ENCODE data around the gene EYA2.

Gene EYA2

DNA sequence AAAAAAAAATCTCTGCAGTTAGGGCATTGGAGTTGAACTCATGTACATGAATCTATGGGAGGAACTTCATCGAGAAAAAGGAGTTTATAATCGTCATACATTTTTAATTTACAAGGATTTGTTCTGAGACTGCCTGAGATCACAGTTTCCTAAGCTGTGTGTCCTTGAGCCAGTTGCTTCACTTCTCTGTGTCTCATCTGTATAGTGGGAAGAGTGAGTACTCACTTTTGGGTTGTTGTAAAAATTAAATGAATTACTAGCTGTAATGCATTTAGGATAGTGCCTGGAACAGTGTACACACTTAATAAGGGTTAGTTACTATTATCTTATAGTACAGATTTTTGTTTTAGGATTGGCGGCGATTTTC, 42.5 kb downstream of the EYA2 start:
- H2BK120ac ChIP-seq (ENCODE audit: low read depth, low read length): no peak overlapping the region
- no CpG with 5 or more reads among the region's 4 CpGs for WGBS, 2 donors (ENCODE audit: extremely low coverage in 2 of 2, insufficient read length in 2 of 2, insufficient replicate concordance in 1 of 2)
- H2BK12ac ChIP-seq (ENCODE audit: low read length): no peak overlapping the region

DNA sequence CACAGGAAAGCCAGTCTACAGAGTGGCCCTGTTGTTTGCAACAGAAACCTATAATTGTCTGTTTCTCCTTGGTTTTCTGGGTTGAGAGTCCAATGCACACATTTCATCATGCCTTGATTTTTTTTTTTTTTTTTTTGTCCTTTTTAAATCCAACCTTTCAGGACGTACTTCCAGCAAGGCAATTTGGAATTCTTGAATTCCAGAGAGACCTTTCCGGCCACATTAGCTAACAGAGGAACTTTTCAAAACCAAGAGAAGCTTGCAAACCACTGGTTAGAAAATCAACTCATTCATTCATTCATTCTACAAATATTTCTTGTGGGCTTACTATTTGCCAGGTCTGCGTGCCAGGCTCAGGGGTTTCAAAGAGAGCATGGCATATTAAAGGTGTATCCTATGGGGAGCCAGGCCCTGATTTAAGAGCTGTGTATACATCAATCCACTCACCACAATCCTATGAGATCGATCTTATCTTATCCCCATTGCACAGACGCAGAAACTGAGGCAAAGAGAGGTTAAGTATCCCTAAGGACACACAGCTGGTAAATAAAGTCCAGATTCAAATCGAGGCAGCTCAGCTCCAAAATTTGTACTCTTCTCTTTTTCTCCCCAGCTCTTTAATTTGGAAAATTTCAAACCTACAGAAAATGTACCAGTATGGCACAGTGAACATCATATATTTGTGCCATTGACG, 43.0 kb downstream of the EYA2 start:
- Histone ChIP-seq H2AK5ac (ENCODE audit: low read depth, low read length) (no peak overlapping the region), H3K9me3 (replicated peaks in 1 of 2; ENCODE audit: control insufficient read depth in 2 of 2, insufficient read depth in 1 of 2, low read depth in 1 of 2, low read length in 2 of 2) (no peaks in the 10 kb centered on the region), H3K9ac (ENCODE audit: low read depth, low read length, poor library complexity) (no peak overlapping the region), H3K4me1 (ENCODE audit: control insufficient read depth in 2 of 2, insufficient read depth in 1 of 2, low read depth in 1 of 2, low read length in 2 of 2) (no peaks in the 10 kb centered on the region), H4K8ac (ENCODE audit: low read depth, low read length) (no peak overlapping the region), H2AFZ (ENCODE audit: low read length) (no peak overlapping the region), H3K4me2 (ENCODE audit: insufficient read depth, low read length, poor library complexity, severe bottlenecking) (no peak overlapping the region), H2BK12ac (ENCODE audit: low read length) (no peak overlapping the region), H2BK15ac (ENCODE audit: low read length) (no peak overlapping the region), H3K14ac (ENCODE audit: low read length) (no peak overlapping the region), H3K36me3 (replicated peaks in 1 of 2; ENCODE audit: control insufficient read depth in 2 of 2, insufficient read depth in 2 of 2, low read length in 2 of 2) (no peaks in the 10 kb centered on the region), H3K79me1 (ENCODE audit: low read depth, low read length) (no peaks in the 10 kb centered on the region), H2BK120ac (ENCODE audit: low read depth, low read length) (no peak overlapping the region), H4K91ac (ENCODE audit: low read depth, low read length, poor library complexity) (no peak overlapping the region), H3K4ac (ENCODE audit: low read length) (no peak overlapping the region), H3K27me3 (ENCODE audit: control insufficient read depth in 3 of 3, insufficient read depth in 3 of 3, low read depth in 1 of 3, low read length in 3 of 3) (no peaks in the 10 kb centered on the region), H3K27ac (replicated peaks; ENCODE audit: low read length) (no peak overlapping the region), H3K18ac (ENCODE audit: low read length) (no peak overlapping the region), H3K4me3 (ENCODE audit: low read length in 2 of 2) (no peak overlapping the region), H3K23ac (ENCODE audit: low read depth, low read length, poor library complexity) (no peak overlapping the region), H2BK5ac (ENCODE audit: low read length) (no peak overlapping the region)
- WGBS, 2 donors (ENCODE audit: extremely low coverage in 2 of 2, insufficient read length in 2 of 2, insufficient replicate concordance in 1 of 2): no CpG with 5 or more reads among the region's 7 CpGs
- DNase-seq (ENCODE audit: low spot score): no peak

More for the DNA sequence above, 42.5 kb downstream of the EYA2 start:
- no peak for DNase-seq (ENCODE audit: low spot score)
- Histone ChIP-seq H4K8ac (ENCODE audit: low read depth, low read length) (no peak overlapping the region), H3K4me2 (ENCODE audit: insufficient read depth, low read length, poor library complexity, severe bottlenecking) (no peak overlapping the region), H4K91ac (ENCODE audit: low read depth, low read length, poor library complexity) (no peak overlapping the region), H3K9me3 (replicated peaks in 1 of 2; ENCODE audit: control insufficient read depth in 2 of 2, insufficient read depth in 1 of 2, low read depth in 1 of 2, low read length in 2 of 2) (no peaks in the 10 kb centered on the region), H2AK5ac (ENCODE audit: low read depth, low read length) (no peak overlapping the region), H2BK5ac (ENCODE audit: low read length) (no peak overlapping the region), H2AFZ (ENCODE audit: low read length) (no peak overlapping the region), H3K14ac (ENCODE audit: low read length) (no peak overlapping the region), H3K4ac (ENCODE audit: low read length) (no peak overlapping the region), H3K79me1 (ENCODE audit: low read depth, low read length) (no peaks in the 10 kb centered on the region), H3K4me1 (ENCODE audit: control insufficient read depth in 2 of 2, insufficient read depth in 1 of 2, low read depth in 1 of 2, low read length in 2 of 2) (no peaks in the 10 kb centered on the region), H3K27ac (replicated peaks; ENCODE audit: low read length) (no peak overlapping the region), H3K23ac (ENCODE audit: low read depth, low read length, poor library complexity) (no peak overlapping the region), H2BK15ac (ENCODE audit: low read length) (no peak overlapping the region), H3K27me3 (ENCODE audit: control insufficient read depth in 3 of 3, insufficient read depth in 3 of 3, low read depth in 1 of 3, low read length in 3 of 3) (no peaks in the 10 kb centered on the region), H3K18ac (ENCODE audit: low read length) (no peak overlapping the region), H3K4me3 (ENCODE audit: low read length in 2 of 2) (no peak overlapping the region), H3K9ac (ENCODE audit: low read depth, low read length, poor library complexity) (no peak overlapping the region), H3K36me3 (replicated peaks in 1 of 2; ENCODE audit: control insufficient read depth in 2 of 2, insufficient read depth in 2 of 2, low read length in 2 of 2) (no peaks in the 10 kb centered on the region)

DNA sequence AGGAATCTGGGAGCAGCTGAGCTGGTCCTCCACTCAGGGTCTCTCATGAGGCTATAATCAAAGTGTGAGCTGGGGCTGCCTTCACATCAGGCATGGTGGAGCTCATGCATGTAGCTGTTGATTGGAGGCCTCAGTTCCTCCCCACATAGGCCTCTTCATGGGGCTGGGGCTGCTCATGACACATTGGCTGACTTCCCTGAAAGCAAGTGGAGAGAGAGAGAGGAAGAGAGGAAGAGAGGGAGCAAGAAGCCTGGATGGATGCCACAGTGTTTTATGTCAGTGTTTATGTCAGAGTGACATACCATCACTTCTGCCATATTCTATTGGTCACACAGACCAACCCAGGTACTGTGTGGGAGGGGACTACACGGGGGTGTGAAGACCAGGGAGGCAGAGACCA, 43.8 kb downstream of the EYA2 start:
- H2AK5ac ChIP-seq (ENCODE audit: low read depth, low read length): no peak overlapping the region
- no peak overlapping the region for H3K9ac ChIP-seq (ENCODE audit: low read depth, low read length, poor library complexity)
- H2BK15ac ChIP-seq (ENCODE audit: low read length): no peak overlapping the region
- H3K4me1 ChIP-seq (ENCODE audit: control insufficient read depth in 2 of 2, insufficient read depth in 1 of 2, low read depth in 1 of 2, low read length in 2 of 2): no peaks in the 10 kb centered on the region
- WGBS, 2 donors (ENCODE audit: extremely low coverage in 2 of 2, insufficient read length in 2 of 2, insufficient replicate concordance in 1 of 2): no CpG with 5 or more reads among the region's 1 CpG
- H4K8ac ChIP-seq (ENCODE audit: low read depth, low read length): no peak overlapping the region
- no peak overlapping the region for H4K91ac ChIP-seq (ENCODE audit: low read depth, low read length, poor library complexity)
- no peak overlapping the region for H2BK12ac ChIP-seq (ENCODE audit: low read length)
- no peaks in the 10 kb centered on the region for H3K9me3 ChIP-seq (replicated peaks in 1 of 2; ENCODE audit: control insufficient read depth in 2 of 2, insufficient read depth in 1 of 2, low read depth in 1 of 2, low read length in 2 of 2)
- no peak overlapping the region for H3K14ac ChIP-seq (ENCODE audit: low read length)
- no peak overlapping the region for H3K23ac ChIP-seq (ENCODE audit: low read depth, low read length, poor library complexity)
- no peak for DNase-seq (ENCODE audit: low spot score)
- no peak overlapping the region for H3K4ac ChIP-seq (ENCODE audit: low read length)
- H3K27me3 ChIP-seq (ENCODE audit: control insufficient read depth in 3 of 3, insufficient read depth in 3 of 3, low read depth in 1 of 3, low read length in 3 of 3): no peaks in the 10 kb centered on the region
- H3K79me1 ChIP-seq (ENCODE audit: low read depth, low read length): no peaks in the 10 kb centered on the region
- no peak overlapping the region for H3K18ac ChIP-seq (ENCODE audit: low read length)
- no peaks in the 10 kb centered on the region for H3K36me3 ChIP-seq (replicated peaks in 1 of 2; ENCODE audit: control insufficient read depth in 2 of 2, insufficient read depth in 2 of 2, low read length in 2 of 2)
- H2BK120ac ChIP-seq (ENCODE audit: low read depth, low read length): no peak overlapping the region
- H3K4me3 ChIP-seq (ENCODE audit: low read length in 2 of 2): no peak overlapping the region
- no peak overlapping the region for H2BK5ac ChIP-seq (ENCODE audit: low read length)
- H3K4me2 ChIP-seq (ENCODE audit: insufficient read depth, low read length, poor library complexity, severe bottlenecking): no peak overlapping the region
- no peak overlapping the region for H2AFZ ChIP-seq (ENCODE audit: low read length)
- H3K27ac ChIP-seq (replicated peaks; ENCODE audit: low read length): no peak overlapping the region

DNA sequence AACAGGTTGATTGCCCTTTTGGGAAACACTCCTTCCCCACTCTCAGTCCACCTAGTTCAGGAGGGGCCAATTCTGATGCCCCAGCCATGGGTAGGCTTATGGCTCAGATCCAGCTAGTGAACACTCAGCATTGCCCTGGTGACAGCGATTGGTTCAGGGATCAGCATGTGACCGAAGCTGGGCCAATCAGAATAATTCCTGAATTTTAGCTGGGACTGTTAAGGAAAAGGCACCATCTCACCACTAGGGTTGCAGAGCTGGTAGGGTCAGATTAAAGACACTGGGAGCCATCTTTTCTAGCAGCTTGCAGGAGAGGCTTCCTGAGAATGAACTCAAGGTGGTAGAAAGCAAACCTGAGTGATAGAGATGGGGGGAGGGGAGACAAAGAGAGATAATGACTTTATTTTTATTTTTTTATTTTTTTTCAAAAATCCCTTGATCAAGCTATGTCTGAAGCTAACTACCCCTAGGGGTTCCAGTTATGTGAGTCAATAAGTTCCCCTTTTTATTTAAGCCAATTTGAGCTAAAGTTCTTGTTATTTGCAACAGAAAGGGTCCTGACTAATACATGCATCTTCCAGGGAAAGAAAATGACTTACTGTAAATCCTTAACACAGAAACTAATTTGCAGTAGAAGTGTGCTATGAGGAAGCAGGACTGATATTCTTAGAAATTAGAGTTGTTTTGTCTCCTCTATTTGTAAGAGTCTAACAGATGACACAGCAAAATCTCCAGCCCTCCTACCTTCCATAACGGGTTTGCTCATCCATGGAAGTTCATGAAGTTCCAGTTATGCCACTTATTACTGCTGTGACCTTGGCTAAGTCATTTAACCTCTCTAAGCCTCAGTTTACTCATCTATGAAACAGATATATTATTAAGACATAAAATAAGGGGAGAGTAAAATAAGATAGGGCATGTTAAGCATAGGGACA, 44.7 kb downstream of the EYA2 start:
- H2AK5ac ChIP-seq (ENCODE audit: low read depth, low read length): no peak overlapping the region
- H3K27me3 ChIP-seq (ENCODE audit: control insufficient read depth in 3 of 3, insufficient read depth in 3 of 3, low read depth in 1 of 3, low read length in 3 of 3): no peaks in the 10 kb centered on the region
- H3K14ac ChIP-seq (ENCODE audit: low read length): no peak overlapping the region
- no peak for DNase-seq (ENCODE audit: low spot score)
- no peak overlapping the region for H2BK120ac ChIP-seq (ENCODE audit: low read depth, low read length)
- H3K23ac ChIP-seq (ENCODE audit: low read depth, low read length, poor library complexity): no peak overlapping the region
- H3K27ac ChIP-seq (replicated peaks; ENCODE audit: low read length): no peak overlapping the region
- H2AFZ ChIP-seq (ENCODE audit: low read length): no peak overlapping the region
- H3K4me2 ChIP-seq (ENCODE audit: insufficient read depth, low read length, poor library complexity, severe bottlenecking): no peak overlapping the region
- H3K9ac ChIP-seq (ENCODE audit: low read depth, low read length, poor library complexity): no peak overlapping the region
- H3K4me1 ChIP-seq (ENCODE audit: control insufficient read depth in 2 of 2, insufficient read depth in 1 of 2, low read depth in 1 of 2, low read length in 2 of 2): no peaks in the 10 kb centered on the region
- no peak overlapping the region for H4K91ac ChIP-seq (ENCODE audit: low read depth, low read length, poor library complexity)
- H2BK12ac ChIP-seq (ENCODE audit: low read length): no peak overlapping the region
- no peak overlapping the region for H3K4ac ChIP-seq (ENCODE audit: low read length)
- H3K18ac ChIP-seq (ENCODE audit: low read length): no peak overlapping the region
- no peak overlapping the region for H2BK15ac ChIP-seq (ENCODE audit: low read length)
- no peaks in the 10 kb centered on the region for H3K9me3 ChIP-seq (replicated peaks in 1 of 2; ENCODE audit: control insufficient read depth in 2 of 2, insufficient read depth in 1 of 2, low read depth in 1 of 2, low read length in 2 of 2)
- no peaks in the 10 kb centered on the region for H3K79me1 ChIP-seq (ENCODE audit: low read depth, low read length)
- no peaks in the 10 kb centered on the region for H3K36me3 ChIP-seq (replicated peaks in 1 of 2; ENCODE audit: control insufficient read depth in 2 of 2, insufficient read depth in 2 of 2, low read length in 2 of 2)
- no CpG with 5 or more reads among the region's 3 CpGs for WGBS, 2 donors (ENCODE audit: extremely low coverage in 2 of 2, insufficient read length in 2 of 2, insufficient replicate concordance in 1 of 2)
- no peak overlapping the region for H4K8ac ChIP-seq (ENCODE audit: low read depth, low read length)
- H2BK5ac ChIP-seq (ENCODE audit: low read length): no peak overlapping the region
- H3K4me3 ChIP-seq (ENCODE audit: low read length in 2 of 2): no peak overlapping the region

Data from neuronal stem cell (in vitro differentiated cells).